NCI-H345 (cell line): Measurements from ENCODE around the gene RPL37A.
A peak's percentile ranks its signal among the peaks of the same experiment; 100 is the strongest.
"Not testable (repeated sequence)": the region's sequence is repeated elsewhere in the genome, so short reads cannot be mapped to it uniquely, and the experiment has no call there.

Source experiments
- DNase-seq: peaks from one replicate; lab custom pipeline; 2025; lab: John Stamatoyannopoulos, UW

The RPL37A gene

DNA sequence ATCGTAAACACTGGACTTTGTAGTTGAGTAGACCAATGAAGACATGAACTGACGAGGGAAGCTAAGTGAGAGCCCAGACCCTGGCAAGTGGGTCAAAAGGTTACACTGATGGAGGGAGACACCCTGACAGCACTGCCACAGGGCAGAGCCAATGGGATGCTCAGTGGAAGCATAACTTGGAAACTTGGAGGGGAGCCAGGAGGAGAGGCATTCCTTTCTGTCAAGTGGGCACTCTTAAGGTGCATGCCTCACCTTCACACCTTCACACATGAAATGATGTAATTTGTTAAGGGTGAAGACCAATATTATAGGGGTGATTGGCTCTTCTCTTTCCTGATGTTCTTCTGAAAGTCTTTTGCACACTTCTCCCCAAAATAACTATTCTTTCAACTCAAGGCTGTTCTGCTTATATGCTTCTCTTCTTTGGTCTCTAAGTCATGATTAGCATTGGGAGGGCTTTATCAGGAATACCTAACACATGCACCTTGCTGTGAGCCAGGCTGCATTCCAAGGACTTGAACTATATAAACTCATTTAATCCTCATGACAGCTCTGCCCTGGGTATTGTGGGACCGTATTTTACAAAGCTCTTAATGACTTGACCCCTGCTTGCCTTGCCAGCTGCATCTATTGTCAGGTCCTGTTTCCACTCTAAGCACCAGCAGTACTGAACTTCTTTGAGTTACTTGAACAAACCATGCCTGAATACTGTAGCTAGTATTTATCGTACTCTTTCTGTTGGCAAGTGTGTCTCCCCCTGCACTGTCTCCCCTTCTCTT, 19.0 kb downstream of the RPL37A start:
- DNase-seq, result no peak

- not testable (repeated sequence) for DNase-seq
Observed at GRCh38 chr2:216518566-216519119, 20.0 kb downstream of the RPL37A start.

DNA sequence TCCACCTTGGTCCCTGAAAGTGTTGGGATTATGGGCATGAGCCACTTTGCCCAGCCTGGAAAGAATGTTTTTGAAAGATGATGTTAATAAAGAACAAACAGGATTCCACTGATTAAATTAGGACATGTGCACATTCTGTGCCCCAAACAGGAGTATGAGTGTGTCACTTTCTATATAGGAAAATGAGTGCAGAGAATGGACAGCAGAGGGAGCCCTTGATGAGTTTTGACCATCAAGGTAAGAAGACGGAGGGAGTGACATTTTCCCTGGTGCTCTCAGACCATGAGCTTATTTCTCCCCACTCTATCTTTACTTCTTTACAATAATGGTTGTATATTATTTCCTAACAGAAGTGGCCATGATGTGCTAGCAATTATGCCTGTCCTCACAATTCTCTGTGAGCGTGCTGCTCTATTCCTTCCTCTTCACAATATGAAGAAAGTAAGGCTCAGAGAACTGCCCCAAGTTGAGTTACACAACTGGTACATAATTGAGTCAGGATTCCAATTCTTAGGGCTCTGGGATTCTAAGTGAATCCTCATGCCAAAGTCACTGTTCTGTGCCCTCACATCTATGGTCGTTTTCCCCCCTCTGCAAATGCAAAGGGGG, 20.6 kb downstream of the RPL37A start:
- peak; percentile 73 for DNase-seq

DNA sequence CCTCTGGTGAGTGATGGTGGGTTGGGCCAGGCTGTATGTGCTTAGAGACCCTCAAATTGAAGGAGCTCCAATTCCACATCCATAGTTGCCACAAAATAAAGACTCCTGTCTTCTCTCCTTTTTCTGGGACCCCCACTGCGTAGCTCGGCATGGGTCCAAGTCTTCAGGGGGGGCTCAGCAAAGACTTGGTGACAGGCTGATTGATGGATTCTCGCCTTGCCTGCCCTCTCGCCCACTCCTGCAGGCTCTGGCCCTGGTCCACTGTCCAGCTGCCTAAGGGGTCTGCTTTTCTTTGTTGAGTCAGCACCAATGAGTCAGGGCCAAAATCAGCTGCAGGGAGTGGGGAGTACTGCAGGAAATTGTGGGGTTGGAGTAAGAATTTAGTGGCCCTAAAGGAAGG, 21.5 kb downstream of the RPL37A start:
- DNase-seq, result no peak

GRCh38 chr2:216522892-216523502, 24.4 kb downstream of the RPL37A start:
- no peak for DNase-seq

- DNase-seq, result no peak
Observed at GRCh38 chr2:216525972-216526371, 27.3 kb downstream of the RPL37A start.

- DNase-seq, result no peak
Observed at GRCh38 chr2:216526939-216527338, 28.3 kb downstream of the RPL37A start.

DNA sequence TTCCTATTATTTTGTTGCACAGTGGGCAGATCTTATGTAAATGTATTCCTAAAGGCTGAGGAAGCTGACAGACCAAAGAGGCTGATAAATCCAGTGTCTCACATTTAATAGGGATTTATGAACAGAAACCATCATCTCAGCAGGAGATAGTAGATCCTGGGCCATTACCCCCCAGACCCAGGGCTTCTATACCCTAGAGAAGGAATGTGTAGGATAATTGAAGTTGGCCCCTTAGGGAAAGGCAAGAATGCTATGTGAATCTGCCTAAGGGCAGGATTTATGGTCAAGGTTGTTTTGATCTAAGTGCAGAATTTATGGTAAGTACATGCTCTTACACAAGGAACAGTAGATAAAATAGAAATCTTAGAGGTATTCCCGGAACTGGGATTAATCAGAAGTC, 29.0 kb downstream of the RPL37A start:
- DNase-seq, result no peak

GRCh38 chr2:216532562-216532961, 33.9 kb downstream of the RPL37A start:
- DNase-seq, result no peak

DNA sequence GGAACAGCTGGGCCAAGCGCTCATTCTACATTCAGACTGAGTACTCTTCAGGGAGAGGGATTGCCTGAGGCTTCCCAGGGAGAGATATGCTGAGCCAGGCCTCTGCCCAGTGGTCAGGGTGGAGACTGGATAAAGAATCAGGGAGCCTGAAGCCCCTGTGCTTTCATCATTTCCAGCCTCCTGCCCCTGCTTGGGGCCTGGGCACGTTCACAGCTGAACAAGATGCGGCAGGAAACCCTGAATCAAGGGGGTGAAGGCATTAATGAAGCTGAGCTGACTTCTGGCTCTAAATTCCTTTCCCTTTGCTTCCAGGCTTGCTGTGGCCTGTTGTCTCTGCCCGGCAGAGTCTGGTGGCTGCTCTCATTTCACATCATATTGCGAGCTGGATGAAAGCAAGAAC, 35.0 kb downstream of the RPL37A start:
- no peak for DNase-seq

GRCh38 chr2:216534809-216535208, 36.2 kb downstream of the RPL37A start:
- DNase-seq, result no peak

DNA sequence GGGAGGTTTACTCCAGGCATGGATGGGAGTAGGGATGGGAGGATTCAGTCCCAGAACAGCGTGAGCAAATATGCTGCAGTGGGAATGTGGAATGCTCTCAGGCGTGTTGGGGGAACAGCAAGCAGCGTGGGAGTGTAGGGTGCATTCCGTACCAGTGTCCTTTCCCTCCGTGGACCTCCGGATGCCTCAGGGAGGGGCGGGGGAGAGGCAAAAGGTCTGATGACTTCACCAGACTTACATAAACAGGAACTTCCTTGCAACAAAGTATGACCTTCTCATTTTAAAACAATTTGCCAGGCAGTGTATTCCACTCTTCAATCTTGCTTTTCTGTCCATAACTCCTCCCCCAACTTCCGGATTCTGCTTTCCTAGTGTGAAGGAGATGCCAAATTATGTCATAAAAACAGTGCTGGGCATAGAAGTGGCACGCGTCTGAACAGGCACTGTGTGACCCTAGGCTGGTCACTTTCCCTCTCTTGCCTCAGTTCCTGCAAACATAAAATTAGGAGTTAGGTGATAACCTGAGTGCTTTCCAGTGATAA, 36.9 kb downstream of the RPL37A start:
- no peak for DNase-seq

DNA sequence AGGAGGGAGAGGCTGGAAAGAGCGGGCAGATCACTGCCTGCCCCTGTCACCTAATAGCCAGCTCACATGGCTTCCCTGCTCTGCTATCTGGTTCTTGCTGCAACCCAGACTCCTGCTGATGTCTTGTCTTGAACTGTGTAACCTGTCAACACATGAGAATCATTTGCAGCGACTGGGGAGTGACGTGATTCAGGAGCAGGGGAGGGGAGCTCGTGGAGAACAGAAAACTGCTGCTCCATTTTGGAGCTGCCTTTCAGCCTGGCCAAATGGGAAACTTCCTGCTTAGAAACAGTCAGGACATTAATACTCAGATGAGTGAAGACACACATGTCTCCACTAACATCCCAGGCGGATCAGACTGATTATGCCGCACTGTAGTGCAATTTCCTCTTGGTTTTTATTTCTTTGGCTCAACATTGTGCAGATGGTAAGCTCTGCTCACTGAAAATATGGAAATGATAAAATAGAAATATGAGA, 38.1 kb downstream of the RPL37A start:
- no peak for DNase-seq

- no peak for DNase-seq
Observed at GRCh38 chr2:216537366-216537765, 38.7 kb downstream of the RPL37A start.

DNA sequence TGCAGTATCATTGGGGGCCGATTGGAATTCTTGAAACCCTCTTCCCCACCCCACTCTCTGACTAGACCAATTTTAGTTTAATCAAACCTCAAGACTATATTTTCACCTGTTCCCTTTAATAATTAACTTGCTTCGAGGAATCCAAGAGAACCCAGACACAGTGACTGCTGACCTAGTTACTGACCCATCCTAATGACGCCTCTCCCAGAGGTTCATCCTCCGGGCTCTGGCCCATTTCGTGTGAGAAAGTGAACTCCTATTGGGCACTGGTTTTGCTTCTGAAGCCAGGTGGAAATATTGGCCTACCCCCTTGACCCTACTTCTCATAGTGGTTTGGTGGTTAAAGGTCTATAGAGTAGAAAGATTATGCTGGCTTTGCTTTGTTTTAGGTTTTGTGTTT, 39.9 kb downstream of the RPL37A start:
- DNase-seq, result no peak

DNA sequence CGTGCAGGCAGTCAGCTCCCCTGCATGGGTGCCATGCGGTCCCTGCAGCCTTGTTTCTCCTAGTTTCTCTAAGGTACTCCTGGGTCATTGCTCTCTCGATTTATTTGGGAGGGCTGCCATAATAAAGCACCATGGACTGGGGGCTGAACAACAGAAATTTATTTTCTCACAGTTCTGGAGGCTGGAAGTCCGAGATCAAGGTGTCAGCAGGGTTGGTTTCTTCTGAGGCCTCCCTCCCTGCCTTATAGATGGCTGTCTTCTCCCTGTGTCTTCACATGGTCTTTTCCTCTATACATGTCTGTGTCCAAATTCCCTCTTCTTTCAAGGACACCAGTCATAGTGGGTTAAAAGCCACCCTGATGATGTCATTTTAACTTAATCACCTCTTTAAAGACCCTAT, 40.5 kb downstream of the RPL37A start:
- no peak for DNase-seq

DNA sequence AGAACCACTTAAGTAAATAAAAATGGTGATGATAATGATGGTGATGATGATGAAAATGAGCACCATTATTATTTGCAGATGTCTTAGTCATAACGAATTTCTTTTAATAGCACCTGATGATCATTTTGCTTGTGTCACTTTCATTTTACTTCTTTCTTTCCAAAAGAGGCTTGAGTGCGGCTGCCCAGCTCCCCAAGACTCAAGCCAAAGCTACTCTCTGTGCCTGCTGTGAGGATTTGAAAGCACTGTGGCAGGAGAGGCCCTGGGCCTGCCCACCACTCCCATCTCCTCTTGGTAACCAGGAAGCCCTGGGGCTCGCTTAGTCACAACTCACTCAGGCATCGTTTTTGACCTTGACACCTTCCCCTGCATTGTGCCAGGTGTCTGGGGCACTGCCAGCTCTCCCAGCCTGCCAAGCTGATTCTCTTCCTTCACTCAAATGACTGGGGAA, 41.2 kb downstream of the RPL37A start:
- peak; percentile 87 for DNase-seq

DNA sequence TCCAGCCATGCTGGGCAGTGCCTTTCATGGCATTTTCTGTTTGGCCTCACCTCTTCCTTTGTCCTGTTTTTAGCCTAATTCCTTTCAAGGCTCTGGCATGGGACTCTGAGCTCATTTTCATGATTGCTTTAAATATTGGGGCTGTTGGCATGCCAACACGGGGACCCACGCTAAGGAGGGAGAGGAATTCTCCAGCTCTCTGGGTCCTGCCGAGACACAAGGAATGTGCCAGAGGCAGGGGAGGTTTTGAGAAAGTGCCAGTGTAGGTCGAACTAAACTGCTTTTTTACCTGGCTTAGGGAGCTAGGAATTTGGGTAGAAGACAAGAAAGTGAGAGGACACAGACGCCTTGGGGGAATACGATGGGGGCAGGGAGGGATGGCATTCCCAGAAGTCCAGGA, 42.3 kb downstream of the RPL37A start:
- DNase-seq, result no peak

- DNase-seq, result no peak
Observed at GRCh38 chr2:216541505-216541904, 42.9 kb downstream of the RPL37A start.

GRCh38 chr2:216545359-216545758, 46.7 kb downstream of the RPL37A start:
- no peak for DNase-seq

- no peak for DNase-seq
Observed at GRCh38 chr2:216546241-216546640, 47.6 kb downstream of the RPL37A start.

- no peak for DNase-seq
Observed at GRCh38 chr2:216546641-216547403, 48.2 kb downstream of the RPL37A start.
